ENCODE data around the gene PSKH1. TPM values are rescaled to one million over a fixed set of nuclear protein-coding genes. Genes with fewer than 3 reads are reported as not detected.
A peak's percentile ranks its signal among the peaks of the same experiment; 100 is the strongest.
"Not testable (repeated sequence)": the region's sequence is repeated elsewhere in the genome, so short reads cannot be mapped to it uniquely, and the experiment has no call there.

PSKH1 gene
- total RNA-seq, 1 donor from 2014 or later = 21.6 TPM

GRCh38 chr16:67935101-67935401 is 42.0 kb downstream of the PSKH1 start:
- H3K4me3 ChIP-seq (ENCODE audit: low read depth, low read length) = peak overlapping the region; percentile 85
- DNase-seq (ENCODE audit: low read depth) = no peak

GRCh38 chr16:67935402-67936123 is 42.5 kb downstream of the PSKH1 start:
- H3K27me3 ChIP-seq (ENCODE audit: control insufficient read depth, insufficient read depth, low read length) = no peaks in the 10 kb centered on the region
- H3K4me3 ChIP-seq (ENCODE audit: low read depth, low read length) = peak overlapping the region; percentile 85
- peak; percentile 85 for DNase-seq (ENCODE audit: low read depth)
- no peaks in the 10 kb centered on the region for H3K36me3 ChIP-seq (ENCODE audit: control insufficient read depth, insufficient read depth, low read length)
- TF ChIP-seq CTCF (IDR thresholded peaks at IDR 0.05; ENCODE audit: insufficient read depth, low read length, poor library complexity, severe bottlenecking) = no peak

More at GRCh38 chr16:67935101-67935401, 42.0 kb downstream of the PSKH1 start:
- no peak for TF ChIP-seq CTCF (IDR thresholded peaks at IDR 0.05; ENCODE audit: insufficient read depth, low read length, poor library complexity, severe bottlenecking)
- H3K36me3 ChIP-seq (ENCODE audit: control insufficient read depth, insufficient read depth, low read length) = peaks cover 2% of the 10 kb centered on the region
- no peaks in the 10 kb centered on the region for H3K27me3 ChIP-seq (ENCODE audit: control insufficient read depth, insufficient read depth, low read length)

- Histone ChIP-seq H3K4me3 (ENCODE audit: low read depth, low read length) (peak within 1 kb of the TSS; percentile 85), H3K27me3 (ENCODE audit: control insufficient read depth, insufficient read depth, low read length) (no peaks in the 10 kb centered on the region), H3K36me3 (ENCODE audit: control insufficient read depth, insufficient read depth, low read length) (no peaks in the 10 kb centered on the region)
- no peak for DNase-seq (ENCODE audit: low read depth)
- no peak for TF ChIP-seq CTCF (IDR thresholded peaks at IDR 0.05; ENCODE audit: insufficient read depth, low read length, poor library complexity, severe bottlenecking)
Observed at GRCh38 chr16:67936124-67936879, 43.2 kb downstream of the PSKH1 start, which contains the start of gene PSMB10. Gene PSMB10 (minus strand): TSS chr16:67936850. CDS start chr16:67936749, 101 bp downstream.

GRCh38 chr16:67936880-67937605 is 44.0 kb downstream of the PSKH1 start:
- no peak for DNase-seq (ENCODE audit: low read depth)
- no peaks in the 10 kb centered on the region for H3K27me3 ChIP-seq (ENCODE audit: control insufficient read depth, insufficient read depth, low read length)
- peak overlapping the region; percentile 85 for H3K4me3 ChIP-seq (ENCODE audit: low read depth, low read length)
- H3K36me3 ChIP-seq (ENCODE audit: control insufficient read depth, insufficient read depth, low read length) = no peaks in the 10 kb centered on the region
- TF ChIP-seq CTCF (IDR thresholded peaks at IDR 0.05; ENCODE audit: insufficient read depth, low read length, poor library complexity, severe bottlenecking) = no peak

- not testable (repeated sequence) for H3K4me3 ChIP-seq (ENCODE audit: low read depth, low read length); DNase-seq (ENCODE audit: low read depth); H3K27me3 ChIP-seq (ENCODE audit: control insufficient read depth, insufficient read depth, low read length); H3K36me3 ChIP-seq (ENCODE audit: control insufficient read depth, insufficient read depth, low read length)
Observed at GRCh38 chr16:67937713-67938112, 44.7 kb downstream of the PSKH1 start.
